ENCODE measurements around the gene PAX8.

GRCh38 chr2:113175736-113176695, 102.7 kb downstream of the PAX8 start:
- TF ChIP-seq CTCF (IDR thresholded peaks at IDR 0.05; ENCODE audit: insufficient read depth, low read length) (no peak), REST (IDR thresholded peaks at IDR 0.05; ENCODE audit: insufficient replicate concordance, low read depth) (no peak), POLR2AphosphoS5 (IDR thresholded peaks at IDR 0.05; ENCODE audit: low read depth) (no peak), SPI1 (IDR thresholded peaks at IDR 0.05; ENCODE audit: borderline replicate concordance, low read depth) (no peak), GABPA (IDR thresholded peaks at IDR 0.05; ENCODE audit: low read depth) (no peak)
